Common myeloid progenitor, CD34-positive (primary cell): ENCODE data around the gene ASGR2.
A peak's percentile ranks its signal among the peaks of the same experiment; 100 is the strongest.

Experiments
- CTCF ChIA-PET: fragments of 350-600 bp; sonication (Branson Sonifier 250); formaldehyde crosslinking; loops from one replicate; lab custom pipeline; 2021; ENCODE audit warnings: antibody characterized with exemption; lab: Charles Lee
- POLR2A ChIA-PET: fragments of 350-600 bp; sonication (Branson Sonifier 250); formaldehyde crosslinking; loops from one replicate; lab custom pipeline; 2021; ENCODE audit warnings: antibody characterized with exemption; lab: Charles Lee
- DNase-seq, 3 donors: peaks; one replicate each; pipeline versions ENCODE4 v3.0.0 to v3.0.0-alpha.2; 2013
- H3K27ac ChIP-seq, 2 experiments: 1 replicate in 1 of 2; 2 replicates in 1 of 2; pipeline ENCODE4 v1.7.0; 2013; ENCODE audit warnings: inconsistent platforms in 2 of 2, low read length in 2 of 2, mild to moderate bottlenecking in 2 of 2, low read depth in 1 of 2, moderate library complexity in 1 of 2; ENCODE audit not compliant: severe bottlenecking in 2 of 2, insufficient read depth in 1 of 2, poor library complexity in 1 of 2
- H3K27me3 ChIP-seq, 5 experiments: replicated peaks in 2 of 5; 1 replicate in 3 of 5; 2 replicates in 2 of 5; pipeline versions ENCODE4 v1.6.1 to v1.7.0; 2013; ENCODE audit warnings: low read length in 4 of 5, mild to moderate bottlenecking in 2 of 5, moderate library complexity in 2 of 5, inconsistent platforms in 1 of 5; ENCODE audit not compliant: insufficient read depth in 5 of 5, control insufficient read depth in 4 of 5
- H3K36me3 ChIP-seq, 4 experiments: 1 replicate in 2 of 4; 2 replicates in 2 of 4; pipeline versions ENCODE4 v1.6.1 to v1.7.0; 2013; ENCODE audit warnings: low read length in 3 of 4, control low read depth in 1 of 4, mild to moderate bottlenecking in 1 of 4; ENCODE audit not compliant: control insufficient read depth in 4 of 4, insufficient read depth in 4 of 4
- H3K4me1 ChIP-seq, 4 experiments: 1 replicate in 3 of 4; 2 replicates in 1 of 4; pipeline versions ENCODE4 v1.6.1 to v1.7.1; 2013; ENCODE audit warnings: low read length in 3 of 4, mild to moderate bottlenecking in 3 of 4, control low read depth in 1 of 4, inconsistent platforms in 1 of 4, moderate library complexity in 1 of 4; ENCODE audit not compliant: control insufficient read depth in 4 of 4, insufficient read depth in 4 of 4; ENCODE audit errors: control extremely low read depth in 1 of 4
- H3K4me3 ChIP-seq, 7 experiments: 1 replicate in 4 of 7; 2 replicates in 3 of 7; pipeline versions ENCODE4 v1.5.1 to v1.7.0; 2013; ENCODE audit warnings: mild to moderate bottlenecking in 7 of 7, low read length in 6 of 7, moderate library complexity in 6 of 7, inconsistent platforms in 2 of 7, low read depth in 2 of 7, control low read depth in 1 of 7; ENCODE audit not compliant: insufficient read depth in 4 of 7, control insufficient read depth in 1 of 7; ENCODE audit errors: extremely low read depth in 1 of 7
- H3K9me3 ChIP-seq, 5 experiments: 1 replicate in 4 of 5; 2 replicates in 1 of 5; pipeline versions ENCODE4 v1.6.1 to v1.7.1; 2013; ENCODE audit warnings: low read length in 4 of 5, mild to moderate bottlenecking in 2 of 5, inconsistent platforms in 1 of 5, low read depth in 1 of 5, moderate library complexity in 1 of 5; ENCODE audit not compliant: control insufficient read depth in 4 of 5, insufficient read depth in 2 of 5; ENCODE audit errors: control extremely low read depth in 1 of 5
- WGBS: methylation state at CpG from one replicate; pipeline ENCODE4 v1.1.5; 2013; ENCODE audit not compliant: insufficient coverage; 5-methylcytosine and 5-hydroxymethylcytosine counted together

Gene ASGR2

DNA sequence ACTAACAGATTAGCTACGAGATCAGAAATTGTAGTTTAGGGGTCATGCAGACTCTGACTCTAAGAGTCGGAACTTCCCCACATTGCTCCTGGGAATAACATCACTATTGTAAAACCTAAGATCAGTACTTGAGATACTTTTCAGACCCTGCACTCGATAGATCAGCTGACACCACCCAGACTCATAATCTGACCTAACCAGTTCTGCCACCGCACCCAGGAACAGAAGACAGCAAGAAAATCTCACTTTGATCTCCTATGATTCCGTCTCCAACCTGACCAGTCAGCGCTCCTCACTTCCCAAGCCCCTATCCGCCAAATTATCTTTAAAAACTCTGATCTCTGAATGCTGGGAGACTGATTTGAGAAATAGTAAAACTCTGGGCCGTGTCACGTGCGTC lies 27.2 kb upstream of the ASGR2 start:
- POLR2A ChIA-PET = no interaction called here

DNA sequence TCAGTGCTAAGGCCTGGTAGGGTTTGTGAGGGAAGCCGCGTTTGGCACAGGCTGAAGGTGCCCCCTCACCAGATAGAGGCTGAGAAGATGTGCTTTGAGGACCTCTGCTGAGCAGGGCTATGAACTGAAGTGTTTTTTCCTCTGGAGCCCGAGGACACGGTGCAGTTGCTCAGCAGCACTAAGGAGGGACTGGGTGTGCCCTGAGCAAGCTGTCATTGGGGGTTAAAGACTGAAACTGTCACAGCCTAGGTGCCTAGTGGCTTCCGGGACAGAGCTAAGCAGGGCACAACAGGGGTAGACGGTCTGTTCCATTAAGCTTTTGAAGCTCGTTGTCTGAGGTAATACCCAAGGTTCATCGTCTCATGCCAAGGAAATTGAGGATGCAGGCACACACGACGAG lies 24.8 kb upstream of the ASGR2 start:
- ChIA-PET POLR2A (no interaction called here), CTCF (interaction anchor here (1.3 to 16.2 kb wide), 7 partner anchors 9 to 88 kb away, joined by 3 to 374 read pairs (median 4); partner anchors contain the start of gene SLC16A11)
- H3K4me1 ChIP-seq = peaks cover 0 to 7% (median 5%) of the 10 kb centered on the region in 4 experiments
- H3K36me3 ChIP-seq = no peaks in the 10 kb centered on the region
- H3K4me3 ChIP-seq = no peak overlapping the region
- 93% methylated on average over 9 of the region's 10 CpGs for WGBS
- no peak overlapping the region for H3K27ac ChIP-seq
- H3K9me3 ChIP-seq = no peaks in the 10 kb centered on the region
- H3K27me3 ChIP-seq = peaks cover 0 to 2% (median 0%) of the 10 kb centered on the region in 5 experiments
- no peak for DNase-seq

More for the DNA sequence above, 27.2 kb upstream of the ASGR2 start:
- 92% methylated on average over 6 of the region's 10 CpGs for WGBS
- no peaks in the 10 kb centered on the region for H3K9me3 ChIP-seq
- H3K4me1 ChIP-seq = peaks cover 0 to 5% (median 4%) of the 10 kb centered on the region in 4 experiments
- CTCF ChIA-PET = interaction anchor here (0.6 to 16.2 kb wide), 6 partner anchors 8 to 90 kb away, joined by 3 to 374 read pairs (median 6); partner anchors contain the start of gene SLC16A11
- no peak overlapping the region for H3K27ac ChIP-seq
- DNase-seq = no peak
- peaks cover 0 to 2% (median 0%) of the 10 kb centered on the region in 5 experiments for H3K27me3 ChIP-seq
- H3K4me3 ChIP-seq = no peak overlapping the region
- no peaks in the 10 kb centered on the region for H3K36me3 ChIP-seq

DNA sequence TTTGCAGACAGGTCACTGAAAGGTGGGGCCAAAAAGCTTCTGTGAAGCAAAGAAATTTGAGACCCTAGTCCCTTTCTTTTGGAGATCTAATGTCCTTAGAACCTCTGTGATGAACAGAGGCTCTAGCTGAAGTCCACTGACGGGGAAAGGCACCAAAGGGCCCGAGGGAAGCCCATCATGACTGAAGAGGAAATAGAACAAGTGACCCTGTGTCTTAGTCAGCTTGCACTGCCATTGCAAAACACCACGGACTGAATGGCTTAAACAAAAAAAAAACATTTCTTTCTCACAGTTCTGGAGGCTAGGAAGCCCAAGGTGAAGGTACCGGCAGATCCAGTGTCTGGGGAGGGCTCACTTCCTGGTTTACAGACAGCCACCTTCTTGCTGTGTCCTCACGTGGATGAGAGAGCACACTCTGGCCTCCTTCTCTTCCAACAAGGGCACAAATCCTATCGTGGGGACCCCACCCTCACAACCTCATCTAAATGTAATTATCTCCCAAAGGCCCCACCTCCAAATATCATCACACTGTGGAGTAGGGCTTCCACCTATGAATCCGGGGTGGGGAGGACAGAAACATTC lies 24.3 kb upstream of the ASGR2 start:
- Histone ChIP-seq H3K4me1 (peaks cover 0 to 9% (median 7%) of the 10 kb centered on the region in 4 experiments), H3K27me3 (peaks cover 0 to 2% (median 0%) of the 10 kb centered on the region in 5 experiments), H3K27ac (no peak overlapping the region), H3K4me3 (no peak overlapping the region), H3K9me3 (no peaks in the 10 kb centered on the region), H3K36me3 (no peaks in the 10 kb centered on the region)
- WGBS = 67% methylated on average over 2 of the region's 7 CpGs
- no peak for DNase-seq
- POLR2A ChIA-PET = no interaction called here
- CTCF ChIA-PET = interaction anchor here (0.9 to 16.2 kb wide), 8 partner anchors 9 to 87 kb away, joined by 3 to 374 read pairs (median 4); partner anchors contain the start of gene SLC16A11

DNA sequence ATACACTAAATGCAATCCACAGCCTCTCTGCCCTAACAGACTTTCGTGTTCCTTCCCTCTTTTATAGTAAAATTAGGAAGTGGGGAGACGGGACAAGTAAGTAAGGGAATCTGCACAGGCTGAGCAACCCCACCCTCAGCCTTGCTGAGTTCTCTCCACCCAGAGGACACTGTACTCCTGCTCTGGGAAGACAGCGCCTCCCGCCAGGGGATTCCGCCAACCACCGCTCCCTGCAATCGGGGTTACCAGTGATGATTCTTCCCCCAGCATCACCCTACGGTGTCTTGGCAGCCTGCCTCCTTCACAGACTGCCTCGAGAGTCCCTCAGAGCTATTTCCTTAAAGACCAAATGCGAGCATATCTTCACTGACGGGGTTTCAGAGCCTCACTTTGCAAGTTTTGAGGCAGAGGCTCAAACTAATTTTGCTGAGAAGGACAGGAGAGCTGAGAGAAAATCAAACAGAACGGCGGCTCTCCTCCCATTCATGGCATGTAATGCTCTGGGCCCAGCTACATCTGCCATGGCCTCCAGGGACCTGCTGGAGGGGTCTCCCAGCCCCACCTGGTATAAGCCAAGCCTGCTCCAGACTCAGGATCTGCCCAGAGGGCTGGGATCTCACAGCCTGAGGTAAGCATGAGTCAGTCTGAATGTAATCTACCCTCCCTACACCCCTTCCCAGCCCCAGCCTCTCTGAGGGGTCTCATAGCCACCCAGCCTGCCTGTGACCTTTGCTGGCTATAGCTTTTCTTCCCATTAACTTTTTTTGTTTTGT lies 22.7 kb upstream of the ASGR2 start:
- H3K27ac ChIP-seq = no peak overlapping the region
- H3K9me3 ChIP-seq = no peaks in the 10 kb centered on the region
- peaks cover 0 to 22% (median 19%) of the 10 kb centered on the region in 4 experiments for H3K4me1 ChIP-seq
- H3K36me3 ChIP-seq = no peaks in the 10 kb centered on the region
- no peak overlapping the region for H3K4me3 ChIP-seq
- peaks cover 0 to 2% (median 0%) of the 10 kb centered on the region in 5 experiments for H3K27me3 ChIP-seq
- POLR2A ChIA-PET = no interaction called here
- DNase-seq = peak in 2 of 3 donors; percentile 34 to 42
- WGBS = 42% methylated on average over 6 of the region's 13 CpGs
- CTCF ChIA-PET = interaction anchor here (0.6 to 16.2 kb wide), 19 partner anchors 8 to 161 kb away, joined by 3 to 374 read pairs (median 5); partner anchors contain the start of genes CLEC10A and SLC16A11

DNA sequence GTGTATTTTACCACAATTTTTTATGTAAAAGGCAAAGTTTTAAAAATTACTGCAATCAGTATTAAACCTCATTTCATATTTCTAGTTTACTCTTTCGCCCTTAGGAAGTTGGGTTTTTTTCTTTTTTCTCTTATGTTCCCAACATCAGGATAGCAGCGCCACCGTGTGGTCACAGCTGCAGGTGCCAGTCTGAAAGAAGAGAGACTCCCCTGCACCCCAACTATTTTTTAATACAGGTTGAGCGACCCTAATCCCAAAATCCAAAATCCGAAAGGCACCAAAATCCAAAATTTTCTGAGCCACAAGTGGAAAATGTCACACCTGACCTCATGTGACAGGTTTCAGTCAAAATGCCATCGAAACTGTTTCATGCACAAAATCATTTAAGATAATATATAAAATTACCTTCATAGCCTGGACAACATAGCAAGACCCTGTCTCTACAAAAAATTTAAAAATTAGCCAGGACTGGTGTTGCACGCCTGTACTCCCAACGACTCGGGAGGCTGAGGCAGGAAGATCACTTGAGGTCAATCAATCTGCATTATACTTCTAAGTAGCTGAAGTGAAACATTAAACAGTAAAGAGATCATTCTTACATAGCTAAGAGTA lies 21.8 kb upstream of the ASGR2 start:
- H3K9me3 ChIP-seq = no peaks in the 10 kb centered on the region
- no peaks in the 10 kb centered on the region for H3K36me3 ChIP-seq
- DNase-seq = peak; percentile 84 to 93 (median 89)
- H3K27me3 ChIP-seq = peaks cover 0 to 2% (median 0%) of the 10 kb centered on the region in 5 experiments
- POLR2A ChIA-PET = interaction anchor here (0.6 to 0.8 kb wide), 2 partner anchors 33 to 91 kb away, joined by 3 to 4 read pairs; no protein-coding TSS in a partner anchor
- H3K4me3 ChIP-seq = no peak overlapping the region
- no peak overlapping the region for H3K27ac ChIP-seq
- CTCF ChIA-PET = interaction anchor here (0.8 to 16.2 kb wide), 17 partner anchors 12 to 162 kb away, joined by 3 to 374 read pairs (median 5); partner anchors contain the start of genes CLEC10A and SLC16A11
- H3K4me1 ChIP-seq = peaks cover 0 to 30% (median 26%) of the 10 kb centered on the region in 4 experiments
- WGBS = 21% methylated on average over 7 of the region's 9 CpGs

DNA sequence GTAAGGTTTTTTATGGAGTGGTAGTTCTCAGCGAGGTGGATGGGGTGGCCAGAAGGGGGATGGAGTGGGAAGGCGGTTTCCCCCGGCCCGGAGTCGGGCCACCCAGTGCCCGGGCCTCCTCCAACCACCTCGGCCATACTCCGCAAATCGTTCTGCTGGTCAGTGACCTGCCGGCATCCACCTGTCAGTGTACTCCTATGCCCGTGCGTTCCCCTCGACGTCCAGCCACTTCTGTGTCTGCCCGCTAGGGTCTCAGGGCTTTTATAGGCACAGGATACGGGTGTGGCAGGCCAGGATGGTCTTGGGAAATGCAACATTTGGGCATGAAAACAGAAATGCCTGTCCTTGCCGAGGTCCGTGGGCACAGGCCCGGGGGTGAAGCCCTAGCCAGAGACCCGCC lies 19.3 kb upstream of the ASGR2 start:
- Histone ChIP-seq H3K9me3 (no peaks in the 10 kb centered on the region), H3K36me3 (no peaks in the 10 kb centered on the region), H3K4me1 (peaks cover 0 to 50% (median 37%) of the 10 kb centered on the region in 4 experiments), H3K27ac (peak overlapping the region in 1 of 2 experiments; percentile 70), H3K27me3 (peaks cover 0 to 2% (median 0%) of the 10 kb centered on the region in 5 experiments), H3K4me3 (peak overlapping the region in 4 of 7 experiments; percentile 13 to 63 (median 37))
- WGBS = 89% methylated on average over 15 of the region's 20 CpGs
- CTCF ChIA-PET = interaction anchor here (1.1 to 16.2 kb wide), 13 partner anchors 9 to 354 kb away, joined by 3 to 374 read pairs (median 6); partner anchors contain the start of genes ASGR2, CLEC10A and SLC16A11
- POLR2A ChIA-PET = no interaction called here
- DNase-seq = no peak
